ENCODE measurements around the gene OR10G4. TPM values are rescaled to one million over a fixed set of nuclear protein-coding genes. Genes with fewer than 3 reads are reported as not detected.

OR10G4 gene
- total RNA-seq, 1 experiment from 2014 or later: 0.07 TPM

- no peak within 1 kb of the TSS for H2AK5ac ChIP-seq (ENCODE audit: insufficient read length, low read length)
- H2AFZ ChIP-seq (ENCODE audit: low read length): no peak within 1 kb of the TSS
- H3K14ac ChIP-seq (ENCODE audit: insufficient read depth, low read length): no peak within 1 kb of the TSS
- H2BK120ac ChIP-seq (ENCODE audit: low read depth, low read length, poor library complexity, severe bottlenecking): no peak within 1 kb of the TSS
- H3K9ac ChIP-seq (ENCODE audit: extremely low read depth, insufficient read length, low read length): no peak within 1 kb of the TSS
- H3K27me3 ChIP-seq (ENCODE audit: insufficient read depth, low read length): no peaks in the 10 kb centered on the region
- H3K79me1 ChIP-seq (ENCODE audit: insufficient read depth, low read depth, low read length, poor library complexity, severe bottlenecking): no peaks in the 10 kb centered on the region
- no peak for DNase-seq
- no peak within 1 kb of the TSS for H4K5ac ChIP-seq (ENCODE audit: insufficient read length, low read depth, low read length)
- Mint-ChIP-seq H3K27ac (no peak within 1 kb of the TSS), H3K4me3 (no peak within 1 kb of the TSS), H3K9me3 (no peaks in the 10 kb centered on the region; a peak in 1 of 5 replicates), H3K27me3 (ENCODE audit: low read depth) (no peaks in the 10 kb centered on the region), H3K4me1 (peaks cover 3% of the 10 kb centered on the region in 2 experiments), H3K36me3 (ENCODE audit: insufficient read depth in 1 of 3, low read depth in 3 of 3) (no peaks in the 10 kb centered on the region; a peak in 1 of 7 replicates)
- no peak within 1 kb of the TSS for H3K56ac ChIP-seq (ENCODE audit: insufficient read length, low read depth, low read length)
- TF ChIP-seq CTCF (conservative IDR thresholded peaks at IDR 0.05): no peak
- no peaks in the 10 kb centered on the region for H3K23me2 ChIP-seq (ENCODE audit: insufficient read length, low read depth, low read length, poor library complexity, severe bottlenecking)
- no peak within 1 kb of the TSS for H3K4me2 ChIP-seq (ENCODE audit: insufficient read depth, insufficient read length, low read length)
- no peak within 1 kb of the TSS for H4K8ac ChIP-seq (replicated peaks; ENCODE audit: insufficient read length, low read depth, low read length)
- H3K79me2 ChIP-seq (ENCODE audit: insufficient read depth, low read length): no peaks in the 10 kb centered on the region
- no peak within 1 kb of the TSS for H4K91ac ChIP-seq (ENCODE audit: insufficient read length, low read depth, low read length)
- H3K18ac ChIP-seq (ENCODE audit: insufficient read length, low read depth, low read length): no peak within 1 kb of the TSS
- H2BK5ac ChIP-seq (ENCODE audit: insufficient read length, low read length): no peak within 1 kb of the TSS
- no peak within 1 kb of the TSS for H2BK20ac ChIP-seq (ENCODE audit: low read depth, low read length, poor library complexity, severe bottlenecking)
- H3K23ac ChIP-seq (ENCODE audit: insufficient read length, low read depth, low read length): no peak within 1 kb of the TSS
- no peaks in the 10 kb centered on the region for H3K9me3 ChIP-seq (ENCODE audit: control insufficient read depth, low read depth, low read length)
- H2BK15ac ChIP-seq (ENCODE audit: low read depth, low read length): no peak within 1 kb of the TSS
- H3K27ac ChIP-seq (ENCODE audit: insufficient read length, low read depth, low read length): no peak within 1 kb of the TSS
- WGBS (ENCODE audit: extremely low coverage, insufficient read length, low lambda C conversion rate): no CpG with 5 or more reads among the region's 2 CpGs
- H3K4ac ChIP-seq (ENCODE audit: low read depth, low read length): no peak within 1 kb of the TSS
- H3K4me1 ChIP-seq (ENCODE audit: insufficient read depth, low read length): no peaks in the 10 kb centered on the region
- no peaks in the 10 kb centered on the region for H4K20me1 ChIP-seq (ENCODE audit: control insufficient read depth, insufficient read depth, insufficient read length)
- no peak within 1 kb of the TSS for H2BK12ac ChIP-seq (ENCODE audit: insufficient read length, low read depth, low read length)
- no peak within 1 kb of the TSS for H3T11ph ChIP-seq (ENCODE audit: low read length)
Observed at GRCh38 chr11:124026498-124026897, 13.7 kb downstream of the OR10G4 start, which contains the start of gene OR10G8. Gene OR10G8 (plus strand): TSS chr11:124026798. CDS start chr11:124029623, 2,825 bp downstream.
